ENCODE measurements around the gene ELK3. TPM values are rescaled to one million over a fixed set of nuclear protein-coding genes. Genes with fewer than 3 reads are reported as not detected.

ELK3 gene
- total and polyA plus RNA-seq, 9 of the 15 experiments (the other 6 are each of a cell fraction or from before 2014, with no cell fraction given), result 1.5 to 5.5 (median 2.9) TPM

DNA sequence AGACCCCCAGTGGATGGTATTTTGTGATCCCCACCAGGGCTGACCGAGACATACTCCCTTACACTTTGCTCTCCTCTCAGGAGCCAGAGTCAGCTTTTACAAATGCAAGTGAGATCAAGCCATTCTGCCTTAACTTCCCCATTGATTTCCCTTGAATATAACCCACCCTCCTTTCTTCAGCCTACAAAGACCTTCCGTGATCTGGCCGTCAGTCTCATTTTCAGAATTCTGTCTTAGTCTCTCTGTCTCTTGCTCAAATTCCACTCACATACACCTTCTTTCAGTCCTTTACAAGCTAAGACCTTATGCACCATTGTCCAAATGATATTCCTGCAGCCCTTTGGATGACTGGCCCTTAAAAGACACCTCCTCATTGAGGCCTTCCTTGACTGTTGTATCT is 39.0 kb upstream of the ELK3 start:
- Histone ChIP-seq H3K36me3 (ENCODE audit: control insufficient read depth, insufficient read depth, low read length) (no peaks in the 10 kb centered on the region), H3K4me1 (replicated peaks in 1 of 2; ENCODE audit: control insufficient read depth in 2 of 2, insufficient read depth in 2 of 2, low read length in 2 of 2) (0 out of 5 replicates have a peak, but pooled peaks cover 0 to 4% of the 10 kb centered on the region in 2 experiments), H3K9me1 (ENCODE audit: control insufficient read depth, insufficient read depth, low read length) (no peaks in the 10 kb centered on the region), H3K27me3 (ENCODE audit: control insufficient read depth in 2 of 2, insufficient read depth in 2 of 2, low read length in 2 of 2) (peaks cover 17 to 54% of the 10 kb centered on the region in 2 experiments), H3K9me3 (replicated peaks; ENCODE audit: control insufficient read depth, insufficient read depth, low read depth, low read length) (no peaks in the 10 kb centered on the region), H3K4me2 (ENCODE audit: insufficient read depth, low read length) (no peak overlapping the region), H4K20me1 (replicated peaks; ENCODE audit: control insufficient read depth, insufficient read depth, low read length) (no peaks in the 10 kb centered on the region), H3K27ac (ENCODE audit: extremely low read depth, low read depth, low read length) (no peak overlapping the region), H3K9ac (ENCODE audit: insufficient read depth in 1 of 2, low read depth in 2 of 2, low read length in 2 of 2) (no peak overlapping the region), H3K79me2 (ENCODE audit: control insufficient read depth, insufficient read depth, low read length) (no peaks in the 10 kb centered on the region), H2AFZ (ENCODE audit: low read depth, low read length) (no peak overlapping the region), H3K4me3 (no peak overlapping the region)
- intact Hi-C loops (cut with micrococcal nuclease), result loop anchor here (5.0 kb wide), 1 partner anchor 42 kb away; no protein-coding TSS in a partner anchor
- CTCF ChIA-PET (ENCODE audit: low intra/inter-chr PET ratio), result no interaction called here
- POLR2A ChIA-PET, result no interaction called here
- 3% methylated on average over 3 of the region's 3 CpGs for WGBS (ENCODE audit: insufficient coverage, low coverage, missing lambda C conversion rate)
- DNase-seq (ENCODE audit: extremely low read depth in 1 of 4, low spot score in 3 of 4), result no peak
- BruUV-seq (replicated peaks), result no TSS peak
- ATAC-seq, result no peak
- FAIRE-seq, result no peak
- TF ChIP-seq ZNF76 (CRISPR knock-in tag; IDR thresholded peaks at IDR 0.05; ENCODE audit: borderline replicate concordance) (no peak), ZFP36 (IDR thresholded peaks at IDR 0.05; ENCODE audit: low read depth, low read length, partially characterized antibody) (peak; percentile 44), HDAC8 (tag; IDR thresholded peaks at IDR 0.05) (no peak), TGIF2 (CRISPR knock-in tag; IDR thresholded peaks at IDR 0.05) (no peak), ZNF282 (CRISPR knock-in tag; IDR thresholded peaks at IDR 0.05) (no peak), L3MBTL2 (IDR thresholded peaks at IDR 0.05) (no peak)
- TF ChIP-seq, protein P1, sequence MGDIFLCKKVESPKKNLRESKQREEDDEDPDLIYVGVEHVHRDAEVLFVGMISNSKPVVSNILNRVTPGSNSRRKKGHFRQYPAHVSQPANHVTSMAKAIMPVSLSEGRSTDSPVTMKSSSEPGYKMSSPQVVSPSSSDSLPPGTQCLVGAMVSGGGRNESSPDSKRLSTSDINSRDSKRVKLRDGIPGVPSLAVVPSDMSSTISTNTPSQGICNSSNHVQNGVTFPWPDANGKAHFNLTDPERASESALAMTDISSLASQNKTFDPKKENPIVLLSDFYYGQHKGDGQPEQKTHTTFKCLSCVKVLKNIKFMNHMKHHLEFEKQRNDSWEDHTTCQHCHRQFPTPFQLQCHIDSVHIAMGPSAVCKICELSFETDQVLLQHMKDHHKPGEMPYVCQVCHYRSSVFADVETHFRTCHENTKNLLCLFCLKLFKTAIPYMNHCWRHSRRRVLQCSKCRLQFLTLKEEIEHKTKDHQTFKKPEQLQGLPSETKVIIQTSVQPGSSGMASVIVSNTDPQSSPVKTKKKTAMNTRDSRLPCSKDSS (IDR thresholded peaks at IDR 0.05; ENCODE audit: low read depth, partially characterized antibody), result no peak
- in situ Hi-C loops (cut with MboI), result no loop called here
